C4-2B (cell line): Measurements from ENCODE around the gene TMCO4.

ENCODE experiments used
- H3K27ac ChIP-seq: fragments of 450-650 bp; 2 replicates; pipeline ENCODE4 v1.5.1; 2017
- ZFX ChIP-seq: fragments of 450-650 bp; IDR thresholded peaks from 2 replicates; pipeline ENCODE4 v1.6.1; 2017
- TF ChIP-seq, protein P1 (sequence below): fragments of 450-650 bp; conservative IDR thresholded peaks from 2 replicates; pipeline ENCODE4 v1.5.1; 2017; ENCODE audit warnings: mild to moderate bottlenecking

TMCO4 gene

GRCh38 chr1:19670787-19671186 is 128.9 kb downstream of the TMCO4 start:
- H3K27ac ChIP-seq = no peak overlapping the region
- no peak for TF ChIP-seq ZFX

GRCh38 chr1:19668888-19669287 is 130.8 kb downstream of the TMCO4 start:
- TF ChIP-seq ZFX = no peak
- no peak overlapping the region for H3K27ac ChIP-seq

DNA sequence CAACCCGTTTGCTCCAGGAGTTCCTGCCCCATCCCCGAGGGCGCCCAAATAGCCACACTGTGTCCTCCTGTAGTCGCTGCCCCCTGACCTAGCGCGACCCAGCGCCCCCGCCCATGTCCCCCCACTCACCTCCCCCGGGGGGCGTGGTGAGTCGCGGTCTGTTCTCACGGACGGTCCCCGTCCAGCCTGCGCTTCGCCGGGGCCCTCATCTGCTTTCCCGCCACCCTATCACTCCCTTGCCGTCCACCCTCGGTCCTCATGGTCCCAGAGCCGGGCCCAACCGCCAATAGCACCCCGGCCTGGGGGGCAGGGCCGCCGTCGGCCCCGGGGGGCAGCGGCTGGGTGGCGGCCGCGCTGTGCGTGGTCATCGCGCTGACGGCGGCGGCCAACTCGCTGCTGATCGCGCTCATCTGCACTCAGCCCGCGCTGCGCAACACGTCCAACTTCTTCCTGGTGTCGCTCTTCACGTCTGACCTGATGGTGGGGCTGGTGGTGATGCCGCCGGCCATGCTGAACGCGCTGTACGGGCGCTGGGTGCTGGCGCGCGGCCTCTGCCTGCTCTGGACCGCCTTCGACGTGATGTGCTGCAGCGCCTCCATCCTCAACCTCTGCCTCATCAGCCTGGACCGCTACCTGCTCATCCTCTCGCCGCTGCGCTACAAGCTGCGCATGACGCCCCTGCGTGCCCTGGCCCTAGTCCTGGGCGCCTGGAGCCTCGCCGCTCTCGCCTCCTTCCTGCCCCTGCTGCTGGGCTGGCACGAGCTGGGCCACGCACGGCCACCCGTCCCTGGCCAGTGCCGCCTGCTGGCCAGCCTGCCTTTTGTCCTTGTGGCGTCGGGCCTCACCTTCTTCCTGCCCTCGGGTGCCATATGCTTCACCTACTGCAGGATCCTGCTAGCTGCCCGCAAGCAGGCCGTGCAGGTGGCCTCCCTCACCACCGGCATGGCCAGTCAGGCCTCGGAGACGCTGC is 133.9 kb downstream of the TMCO4 start:
- no peak overlapping the region for H3K27ac ChIP-seq
- no peak for TF ChIP-seq ZFX
- TF ChIP-seq, protein P1, sequence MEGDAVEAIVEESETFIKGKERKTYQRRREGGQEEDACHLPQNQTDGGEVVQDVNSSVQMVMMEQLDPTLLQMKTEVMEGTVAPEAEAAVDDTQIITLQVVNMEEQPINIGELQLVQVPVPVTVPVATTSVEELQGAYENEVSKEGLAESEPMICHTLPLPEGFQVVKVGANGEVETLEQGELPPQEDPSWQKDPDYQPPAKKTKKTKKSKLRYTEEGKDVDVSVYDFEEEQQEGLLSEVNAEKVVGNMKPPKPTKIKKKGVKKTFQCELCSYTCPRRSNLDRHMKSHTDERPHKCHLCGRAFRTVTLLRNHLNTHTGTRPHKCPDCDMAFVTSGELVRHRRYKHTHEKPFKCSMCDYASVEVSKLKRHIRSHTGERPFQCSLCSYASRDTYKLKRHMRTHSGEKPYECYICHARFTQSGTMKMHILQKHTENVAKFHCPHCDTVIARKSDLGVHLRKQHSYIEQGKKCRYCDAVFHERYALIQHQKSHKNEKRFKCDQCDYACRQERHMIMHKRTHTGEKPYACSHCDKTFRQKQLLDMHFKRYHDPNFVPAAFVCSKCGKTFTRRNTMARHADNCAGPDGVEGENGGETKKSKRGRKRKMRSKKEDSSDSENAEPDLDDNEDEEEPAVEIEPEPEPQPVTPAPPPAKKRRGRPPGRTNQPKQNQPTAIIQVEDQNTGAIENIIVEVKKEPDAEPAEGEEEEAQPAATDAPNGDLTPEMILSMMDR = no peak

- H3K27ac ChIP-seq = no peak overlapping the region
- TF ChIP-seq, protein P1 = no peak
- no peak for TF ChIP-seq ZFX
These were observed 134.6 kb downstream of the TMCO4 start for GRCh38 chr1:19665186-19665495.

GRCh38 chr1:19664453-19665185 is 135.1 kb downstream of the TMCO4 start, which contains the start of gene HTR6:
TSS of gene HTR6 (plus strand) at chr1:19664875. CDS start at chr1:19665754, 879 bp downstream.
- no peak for TF ChIP-seq ZFX
- TF ChIP-seq, protein P1 = no peak
- H3K27ac ChIP-seq = no peak within 1 kb of the TSS

DNA sequence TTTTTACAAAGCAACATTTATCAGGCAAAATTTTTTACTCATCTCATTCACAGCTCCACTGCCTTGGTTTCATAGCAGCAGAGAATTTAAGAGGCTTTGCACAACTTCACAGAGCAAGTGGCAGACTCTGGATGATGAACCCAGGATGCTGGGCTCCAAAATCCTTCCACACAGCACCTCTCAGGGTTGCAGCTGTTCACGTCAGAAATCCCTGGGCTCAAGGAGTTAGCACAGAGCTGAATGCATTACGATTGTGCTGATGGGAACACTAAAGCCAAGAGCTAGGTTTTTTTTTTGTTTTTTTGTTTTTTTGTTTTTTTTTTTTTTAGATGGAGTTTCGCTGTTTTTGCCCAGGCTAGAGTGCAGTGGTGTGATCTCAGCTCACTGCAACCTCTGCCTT is 137.4 kb downstream of the TMCO4 start:
- no peak overlapping the region for H3K27ac ChIP-seq
- TF ChIP-seq, protein P1 = no peak
- no peak for TF ChIP-seq ZFX

- TF ChIP-seq, protein P1 = peak; percentile 75
- no peak for TF ChIP-seq ZFX
- no peak overlapping the region for H3K27ac ChIP-seq
These were observed 137.9 kb downstream of the TMCO4 start for GRCh38 chr1:19661721-19662228.

DNA sequence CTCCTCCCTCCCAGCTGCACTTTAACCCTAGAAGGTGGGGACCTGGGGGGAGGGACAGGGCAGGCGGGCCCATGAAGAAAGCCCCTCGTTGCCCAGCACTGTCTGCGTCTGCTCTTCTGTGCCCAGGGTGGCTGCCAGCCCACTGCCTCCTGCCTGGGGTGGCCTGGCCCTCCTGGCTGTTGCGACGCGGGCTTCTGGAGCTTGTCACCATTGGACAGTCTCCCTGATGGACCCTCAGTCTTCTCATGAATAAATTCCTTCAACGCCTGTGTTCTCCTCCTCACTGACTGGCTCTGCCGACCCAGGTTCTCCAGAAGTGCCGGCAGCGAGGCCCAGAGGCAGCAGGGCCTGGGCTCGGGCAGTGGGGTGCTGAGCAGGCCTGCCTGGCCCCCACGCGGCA is 141.5 kb downstream of the TMCO4 start:
- TF ChIP-seq ZFX = no peak
- TF ChIP-seq, protein P1 = no peak
- no peak overlapping the region for H3K27ac ChIP-seq
